ES-I3 (cell line): Measurements from ENCODE around the gene IZUMO4.

Experiments used
- H3K36me3 ChIP-seq: 2 replicates; pipeline ENCODE4 v1.6.1; 2013; ENCODE audit warnings: mild to moderate bottlenecking, low read length, control low read depth, moderate library complexity; ENCODE audit not compliant: insufficient read depth
- H3K4me1 ChIP-seq: 2 replicates; pipeline ENCODE4 v1.6.1; 2013; ENCODE audit warnings: mild to moderate bottlenecking, control low read depth, low read length; ENCODE audit not compliant: insufficient read depth
- H3K9ac ChIP-seq: 2 replicates; pipeline ENCODE4 v1.6.1; 2013; ENCODE audit warnings: low read depth, mild to moderate bottlenecking, low read length, moderate library complexity
- H3K9me3 ChIP-seq: 2 replicates; pipeline ENCODE4 v1.6.1; 2013; ENCODE audit warnings: mild to moderate bottlenecking, low read length, moderate library complexity; ENCODE audit not compliant: control insufficient read depth, insufficient read depth

Gene IZUMO4

GRCh38 chr19:2064788-2065524 is 31.8 kb upstream of the IZUMO4 start:
- Histone ChIP-seq H3K36me3 (no peaks in the 10 kb centered on the region), H3K9me3 (no peaks in the 10 kb centered on the region), H3K4me1 (peaks cover 6% of the 10 kb centered on the region; the same call in 1 of the 2 replicates), H3K9ac (no peak overlapping the region)

DNA sequence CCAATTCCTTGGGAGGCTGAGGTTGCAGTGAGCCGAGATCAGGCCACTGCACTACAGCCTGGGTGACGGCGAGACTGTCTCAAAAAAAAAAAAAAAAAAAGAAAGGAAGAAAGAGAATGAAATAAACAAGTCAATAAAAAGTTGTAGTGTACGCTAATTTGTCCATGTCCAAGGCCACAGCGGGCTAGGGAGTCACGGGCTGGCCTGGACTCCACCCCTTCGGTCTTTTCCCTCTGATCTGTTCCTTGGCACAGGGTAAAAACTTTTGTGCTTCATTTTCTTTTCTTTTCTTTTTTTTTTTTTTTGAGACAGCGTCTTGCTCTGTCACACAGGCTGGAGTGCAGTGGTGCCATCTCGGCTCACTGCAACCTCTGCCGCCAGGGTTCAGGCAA is 26.3 kb upstream of the IZUMO4 start:
- Histone ChIP-seq H3K4me1 (no peaks in the 10 kb centered on the region; the same call in 1 of the 2 replicates), H3K9ac (no peak overlapping the region), H3K36me3 (no peaks in the 10 kb centered on the region), H3K9me3 (no peaks in the 10 kb centered on the region)

- Histone ChIP-seq H3K36me3 (no peaks in the 10 kb centered on the region), H3K9ac (no peak overlapping the region), H3K9me3 (no peaks in the 10 kb centered on the region), H3K4me1 (no peaks in the 10 kb centered on the region; the same call in 1 of the 2 replicates)
Measured at GRCh38 chr19:2070986-2071673, 25.6 kb upstream of the IZUMO4 start.

- Histone ChIP-seq H3K9me3 (no peaks in the 10 kb centered on the region), H3K4me1 (no peaks in the 10 kb centered on the region; the same call in 1 of the 2 replicates), H3K9ac (no peak overlapping the region), H3K36me3 (peaks cover 4% of the 10 kb centered on the region; the same call in 1 of the 2 replicates)
Measured at GRCh38 chr19:2072757-2073551, 23.8 kb upstream of the IZUMO4 start.

DNA sequence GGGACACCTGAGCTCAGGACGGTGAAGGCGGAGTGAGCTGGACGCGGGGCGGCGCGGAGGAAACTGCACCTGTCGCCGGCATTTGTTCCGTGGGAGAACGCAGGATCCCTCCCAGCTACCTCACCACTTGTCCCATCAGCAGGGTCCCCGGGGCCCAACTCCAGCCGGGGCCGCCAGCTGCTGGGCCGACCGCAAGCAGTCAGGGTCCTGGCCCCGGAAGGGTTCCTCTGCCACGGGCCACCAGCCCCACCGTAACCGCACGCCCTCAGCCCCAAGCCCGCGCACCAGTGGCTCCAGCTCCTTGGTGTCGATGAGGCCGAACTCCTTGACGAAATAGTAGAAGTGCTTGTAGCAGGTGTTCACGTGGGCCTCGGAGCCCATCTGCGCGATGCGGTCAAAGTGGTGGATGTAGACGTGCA is 20.2 kb upstream of the IZUMO4 start:
- no peaks in the 10 kb centered on the region for H3K9me3 ChIP-seq
- no peak overlapping the region for H3K9ac ChIP-seq
- no peaks in the 10 kb centered on the region for H3K4me1 ChIP-seq
- H3K36me3 ChIP-seq, result peaks cover 7% of the 10 kb centered on the region; the same call in 1 of the 2 replicates

- Histone ChIP-seq H3K9ac (no peak overlapping the region), H3K4me1 (no peaks in the 10 kb centered on the region), H3K36me3 (peaks cover 7% of the 10 kb centered on the region; the same call in 1 of the 2 replicates), H3K9me3 (no peaks in the 10 kb centered on the region)
Measured at GRCh38 chr19:2077398-2077797, 19.3 kb upstream of the IZUMO4 start.

GRCh38 chr19:2077833-2078619 is 18.7 kb upstream of the IZUMO4 start:
- no peak overlapping the region for H3K9ac ChIP-seq
- no peaks in the 10 kb centered on the region for H3K4me1 ChIP-seq
- peaks cover 7% of the 10 kb centered on the region; the same call in 1 of the 2 replicates for H3K36me3 ChIP-seq
- H3K9me3 ChIP-seq, result no peaks in the 10 kb centered on the region

- H3K4me1 ChIP-seq, result no peaks in the 10 kb centered on the region
- no peaks in the 10 kb centered on the region for H3K9me3 ChIP-seq
- H3K36me3 ChIP-seq, result peaks cover 7% of the 10 kb centered on the region; the same call in 1 of the 2 replicates
- H3K9ac ChIP-seq, result no peak overlapping the region
Measured at GRCh38 chr19:2079076-2079864, 17.4 kb upstream of the IZUMO4 start.

DNA sequence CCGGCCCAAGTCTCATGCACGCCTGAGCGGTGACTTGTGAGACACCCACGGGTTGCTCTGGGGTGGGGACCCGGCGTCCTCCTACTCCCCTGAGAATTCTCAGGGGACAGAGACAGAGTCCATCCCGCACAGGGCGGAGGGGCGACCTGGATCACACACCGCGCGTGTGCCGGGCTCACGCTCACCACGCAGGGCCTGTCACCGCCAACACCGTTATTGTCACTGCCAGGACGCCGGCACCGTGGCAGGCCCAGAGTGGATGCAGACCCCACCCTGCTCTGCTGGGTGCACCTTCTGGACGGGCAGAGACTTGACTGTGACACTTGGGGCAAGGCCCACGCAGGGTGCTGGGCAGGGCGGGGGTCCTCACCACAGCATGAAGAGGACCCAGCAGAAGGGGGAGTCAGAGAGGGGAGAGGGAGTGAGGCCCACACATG is 16.8 kb upstream of the IZUMO4 start:
- Histone ChIP-seq H3K9me3 (no peaks in the 10 kb centered on the region), H3K36me3 (peaks cover 7% of the 10 kb centered on the region; the same call in 1 of the 2 replicates), H3K4me1 (no peaks in the 10 kb centered on the region), H3K9ac (no peak overlapping the region)

- Histone ChIP-seq H3K36me3 (peaks cover 7% of the 10 kb centered on the region; the same call in 1 of the 2 replicates), H3K9ac (no peak overlapping the region), H3K9me3 (no peaks in the 10 kb centered on the region), H3K4me1 (no peaks in the 10 kb centered on the region; the same call in 1 of the 2 replicates)
Measured at GRCh38 chr19:2080336-2080988, 16.3 kb upstream of the IZUMO4 start.

- no peaks in the 10 kb centered on the region; the same call in 1 of the 2 replicates for H3K4me1 ChIP-seq
- peaks cover 2% of the 10 kb centered on the region; the same call in 1 of the 2 replicates for H3K36me3 ChIP-seq
- H3K9me3 ChIP-seq, result no peaks in the 10 kb centered on the region
- no peak overlapping the region for H3K9ac ChIP-seq
Measured at GRCh38 chr19:2081873-2082810, 14.6 kb upstream of the IZUMO4 start.
